GM20000 (cell line): ENCODE measurements around the gene DIRAS1.

Experiments used
- DNase-seq: peaks from one replicate; pipeline ENCODE4 v3.0.0; 2012; ENCODE audit warnings: low spot score
- TF ChIP-seq, protein P1 (sequence below): IDR thresholded peaks from 2 replicates; pipeline ENCODE4 v1.5.1; 2012; ENCODE audit warnings: mild to moderate bottlenecking, control low read depth; ENCODE audit errors: extremely low read depth, missing control alignments

Gene DIRAS1

DNA sequence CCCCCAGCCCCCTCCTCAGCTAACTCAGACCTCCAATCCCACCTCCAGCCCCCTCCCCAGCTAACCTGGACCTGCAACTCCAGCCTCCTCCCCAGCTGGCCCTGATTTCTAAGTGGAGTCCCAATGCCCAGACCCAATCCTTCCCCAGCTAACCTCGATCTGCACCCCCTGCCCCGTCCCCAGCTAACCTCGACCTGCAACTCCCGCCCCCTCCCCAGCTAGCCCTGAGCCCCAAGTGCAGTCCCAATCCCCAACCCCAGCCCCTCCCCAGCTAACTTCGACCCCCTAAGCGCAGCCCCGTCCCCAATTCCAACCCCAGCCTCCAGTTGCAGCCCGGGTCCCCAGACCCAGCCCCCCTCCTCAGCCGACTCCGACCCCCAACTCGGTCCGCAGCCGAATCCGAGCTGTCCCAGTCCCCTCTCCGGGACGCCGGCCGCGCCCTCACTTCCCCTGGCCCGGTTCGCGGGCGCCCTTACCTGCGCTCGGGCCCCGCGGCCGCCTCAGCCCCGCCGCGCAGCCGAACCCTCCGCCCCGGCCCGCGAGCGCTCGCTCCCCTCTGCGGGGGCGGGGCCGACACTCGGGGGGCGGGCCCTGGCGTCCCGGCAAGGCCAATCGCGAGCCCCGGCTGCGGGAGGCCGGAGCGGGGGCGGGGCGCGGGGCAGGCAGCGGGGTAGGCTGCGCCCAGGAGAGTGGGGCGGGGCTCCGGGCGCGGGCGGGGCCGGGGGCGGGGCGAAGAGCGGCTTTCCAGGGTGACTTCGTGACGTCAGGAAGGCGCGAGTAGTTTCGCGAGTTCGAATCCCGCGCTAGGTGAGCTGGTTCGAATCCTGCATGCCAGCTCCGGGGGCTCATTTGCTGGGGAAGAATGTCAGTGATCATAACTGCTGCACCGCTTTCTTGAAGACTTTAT is 18.7 kb downstream of the DIRAS1 start, which contains the start of gene GNG7:
Gene GNG7 (minus strand): TSS at position 525 of the 907 bp plus-strand sequence. CDS start 182,006 bp downstream, outside the sequence.
- peak; percentile 100 for DNase-seq
- TF ChIP-seq, protein P1, sequence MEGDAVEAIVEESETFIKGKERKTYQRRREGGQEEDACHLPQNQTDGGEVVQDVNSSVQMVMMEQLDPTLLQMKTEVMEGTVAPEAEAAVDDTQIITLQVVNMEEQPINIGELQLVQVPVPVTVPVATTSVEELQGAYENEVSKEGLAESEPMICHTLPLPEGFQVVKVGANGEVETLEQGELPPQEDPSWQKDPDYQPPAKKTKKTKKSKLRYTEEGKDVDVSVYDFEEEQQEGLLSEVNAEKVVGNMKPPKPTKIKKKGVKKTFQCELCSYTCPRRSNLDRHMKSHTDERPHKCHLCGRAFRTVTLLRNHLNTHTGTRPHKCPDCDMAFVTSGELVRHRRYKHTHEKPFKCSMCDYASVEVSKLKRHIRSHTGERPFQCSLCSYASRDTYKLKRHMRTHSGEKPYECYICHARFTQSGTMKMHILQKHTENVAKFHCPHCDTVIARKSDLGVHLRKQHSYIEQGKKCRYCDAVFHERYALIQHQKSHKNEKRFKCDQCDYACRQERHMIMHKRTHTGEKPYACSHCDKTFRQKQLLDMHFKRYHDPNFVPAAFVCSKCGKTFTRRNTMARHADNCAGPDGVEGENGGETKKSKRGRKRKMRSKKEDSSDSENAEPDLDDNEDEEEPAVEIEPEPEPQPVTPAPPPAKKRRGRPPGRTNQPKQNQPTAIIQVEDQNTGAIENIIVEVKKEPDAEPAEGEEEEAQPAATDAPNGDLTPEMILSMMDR: no peak

DNA sequence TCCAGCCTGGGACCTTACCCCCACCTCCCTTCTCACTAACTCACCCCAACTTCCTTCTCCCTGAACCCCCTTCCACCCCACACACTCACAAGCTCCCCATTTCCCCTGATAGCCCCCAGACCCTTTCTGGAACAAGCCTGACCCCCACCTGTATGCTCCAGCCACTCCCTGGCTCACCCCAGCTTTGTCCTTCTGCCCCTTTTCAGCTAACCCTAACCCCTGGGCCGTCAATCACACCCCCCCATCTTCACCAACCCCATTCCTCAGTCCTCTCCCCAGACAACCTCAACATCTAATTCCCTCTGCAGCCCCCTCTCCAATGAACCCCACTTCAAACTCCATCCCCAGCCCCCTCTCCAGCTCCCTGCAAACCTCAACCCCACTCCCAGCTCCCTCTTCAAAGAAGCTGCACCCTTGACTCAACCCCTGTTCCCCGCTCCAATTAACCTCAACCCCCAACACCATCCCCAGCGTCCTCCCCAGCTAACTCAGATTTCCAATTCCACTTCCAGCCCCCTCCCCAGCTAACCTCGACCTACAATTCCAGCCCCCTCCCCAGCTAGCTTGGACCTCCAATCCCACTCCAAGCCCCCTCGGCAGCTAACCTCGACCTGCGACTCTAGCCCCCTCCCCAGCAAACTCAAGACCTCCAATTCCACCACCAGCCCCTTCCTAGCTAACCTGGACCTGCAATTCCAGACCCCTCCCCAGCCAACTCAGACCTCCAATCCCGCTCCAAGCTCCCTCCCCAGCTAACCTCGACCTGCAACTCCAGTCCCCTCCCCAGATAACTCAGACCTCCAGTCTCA is 19.6 kb downstream of the DIRAS1 start:
- TF ChIP-seq, protein P1: no peak
- DNase-seq: no peak

DNA sequence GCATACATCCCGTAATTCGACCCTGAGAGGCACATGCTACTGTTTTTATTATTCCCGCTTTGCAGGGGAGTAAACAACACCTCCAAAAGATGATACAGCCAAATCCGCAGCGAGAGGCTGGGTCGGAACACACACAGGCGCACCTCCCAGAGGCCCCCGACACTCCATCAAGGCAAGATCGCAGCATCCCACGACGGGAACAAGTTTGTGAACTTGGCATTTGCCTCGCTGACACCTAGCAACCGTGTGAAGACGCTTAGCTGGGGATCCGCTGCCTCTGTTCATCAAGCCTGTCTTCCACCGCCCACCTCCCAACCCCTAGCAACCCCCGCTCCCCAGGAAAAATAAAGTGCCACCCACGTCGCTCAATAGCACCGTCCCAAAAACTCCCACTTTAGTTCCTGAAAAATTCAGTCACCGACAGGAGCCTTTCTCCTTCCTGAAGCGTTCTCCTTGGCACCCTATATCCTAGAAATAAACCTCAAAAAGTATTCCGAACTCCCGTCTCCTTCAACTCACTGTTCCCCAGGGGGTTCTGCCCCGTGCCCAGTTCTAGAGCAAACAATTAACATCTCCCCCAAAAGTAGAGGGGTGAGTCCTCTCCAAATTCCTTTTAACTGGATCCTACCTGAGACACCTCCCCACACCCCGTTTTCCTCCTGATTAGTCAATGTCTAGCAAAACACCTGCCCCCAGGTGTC is 20.4 kb downstream of the DIRAS1 start:
- TF ChIP-seq, protein P1: no peak
- DNase-seq: no peak

DNA sequence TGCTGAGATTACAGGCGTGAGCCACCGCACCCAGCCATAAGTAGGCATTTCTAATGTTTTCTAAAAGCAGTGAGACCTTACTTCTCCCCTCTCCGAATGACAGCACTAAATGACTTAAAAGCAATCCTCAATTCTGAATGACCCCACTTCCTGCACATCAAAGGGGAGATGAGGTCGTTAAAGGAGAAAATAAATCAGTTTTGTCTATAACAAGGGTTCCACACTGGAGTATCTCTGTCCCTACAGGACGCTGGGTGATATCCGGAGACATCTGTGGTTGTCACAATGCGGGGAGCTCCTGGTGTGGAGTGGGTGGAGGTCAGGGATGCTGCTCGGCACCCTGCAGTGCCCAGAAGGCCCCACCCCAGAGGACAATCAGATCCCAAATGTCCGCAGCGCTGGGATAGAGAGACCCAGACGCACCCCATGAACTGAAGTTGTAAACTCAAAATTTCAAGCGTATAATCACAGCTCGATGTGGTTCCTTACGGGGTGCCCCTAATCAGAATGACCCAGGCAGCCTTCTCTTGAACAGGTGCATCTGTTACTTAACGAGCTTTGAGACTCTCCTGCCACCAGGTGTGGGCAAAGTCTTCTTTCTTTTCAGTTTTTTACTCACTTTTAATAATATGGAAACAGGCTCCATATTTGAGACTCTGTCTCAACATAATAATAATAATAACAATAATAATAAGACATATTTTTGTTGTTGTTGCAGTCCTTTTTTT is 21.6 kb downstream of the DIRAS1 start:
- TF ChIP-seq, protein P1: no peak
- DNase-seq: no peak

DNA sequence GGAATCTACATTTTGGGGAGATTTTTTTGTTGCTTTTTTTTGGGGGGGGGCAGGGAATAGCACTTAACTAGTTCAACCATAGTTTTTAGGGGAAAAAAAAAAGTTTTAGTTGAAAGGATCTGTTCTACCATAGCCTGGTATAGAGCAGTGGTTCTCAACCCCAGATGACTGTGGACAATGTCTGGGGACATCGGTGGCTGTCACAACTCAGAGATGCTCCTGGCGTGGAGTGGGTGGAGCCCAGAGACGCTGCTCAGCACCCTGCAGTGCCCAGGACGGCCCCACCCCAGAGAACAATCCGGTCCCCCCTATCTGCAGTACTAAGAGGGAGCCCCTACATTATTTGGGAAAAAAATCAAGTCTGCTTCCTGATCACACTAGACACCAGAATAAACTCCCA is 27.0 kb downstream of the DIRAS1 start:
- TF ChIP-seq, protein P1: no peak
- DNase-seq: no peak

DNA sequence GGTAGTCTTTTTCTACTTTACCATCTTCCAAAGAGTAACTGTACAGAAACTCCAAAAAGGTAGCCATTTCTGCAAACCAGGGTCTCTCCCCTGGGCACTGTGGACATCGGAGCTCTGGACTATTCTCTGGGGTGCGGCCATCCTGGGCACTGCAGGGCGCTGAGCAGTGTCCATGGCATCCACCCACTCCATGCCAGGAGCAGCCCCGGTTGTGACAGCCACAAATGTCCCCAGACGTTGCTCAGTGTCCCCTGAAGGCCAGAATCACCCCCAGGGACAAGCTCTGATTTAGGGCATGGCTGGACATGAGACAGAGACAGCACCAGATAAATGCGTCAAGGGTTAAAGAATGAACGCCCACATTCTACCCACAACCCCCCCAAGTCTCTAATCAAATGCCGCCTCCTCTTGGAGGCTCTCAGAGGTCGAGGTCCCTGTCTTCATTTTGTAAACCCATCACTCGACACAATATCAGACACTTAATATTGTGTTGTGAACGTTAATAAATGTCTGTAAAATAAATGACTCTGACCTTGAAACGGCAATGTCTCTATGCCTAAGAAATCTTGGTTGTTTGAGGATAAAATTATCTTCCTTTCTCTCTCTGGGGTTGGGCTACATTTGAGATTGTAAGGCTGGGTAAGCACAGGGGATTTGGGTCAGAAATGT is 27.5 kb downstream of the DIRAS1 start:
- TF ChIP-seq, protein P1: no peak
- no peak for DNase-seq
